ENCODE results near the gene DLGAP1. TPM values are rescaled to one million over a fixed set of nuclear protein-coding genes. Genes with fewer than 3 reads are reported as not detected.

Gene DLGAP1
- total RNA-seq, 3 donors from 2014 or later (not counting 1 experiment from before 2014, with no cell fraction given): not detected

- H3K27me3 Mint-ChIP-seq (ENCODE audit: low read depth in 2 of 2): peaks cover 0 to 3% of the 10 kb centered on the region in 2 donors
- no peaks in the 10 kb centered on the region for H3K4me1 Mint-ChIP-seq
- 48% methylated on average over 7 of the region's 8 CpGs for WGBS (ENCODE audit: insufficient coverage)
Observed at GRCh38 chr18:4004183-4004829, 450.8 kb downstream of the DLGAP1 start.

GRCh38 chr18:3998698-3999333 lies 456.3 kb downstream of the DLGAP1 start:
- intact Hi-C loops (cut with micrococcal nuclease): loop anchor here (10.0 kb wide), 1 partner anchor 714 kb away; no protein-coding TSS in a partner anchor
- Mint-ChIP-seq H3K4me3 (no peak overlapping the region), H3K9me3 (no peaks in the 10 kb centered on the region), H3K27ac (no peak overlapping the region), H3K36me3 (no peaks in the 10 kb centered on the region), H3K4me1 (no peaks in the 10 kb centered on the region), H3K27me3 (ENCODE audit: low read depth in 2 of 2) (peaks cover 0 to 3% of the 10 kb centered on the region in 2 donors)
- WGBS (ENCODE audit: insufficient coverage): 10% methylated on average over 3 of the region's 4 CpGs
- peak in 1 of 2 donors; percentile 34 for DNase-seq
- Histone ChIP-seq H3K27me3 (ENCODE audit: control insufficient read depth, insufficient read depth, low read length) (no peaks in the 10 kb centered on the region), H3K9me3 (ENCODE audit: control insufficient read depth, insufficient read depth, low read length) (no peaks in the 10 kb centered on the region), H3K4me1 (ENCODE audit: control insufficient read depth, insufficient read depth, low read length) (no peaks in the 10 kb centered on the region), H3K27ac (ENCODE audit: low read length) (no peak overlapping the region), H3K4me3 (ENCODE audit: low read length) (no peak overlapping the region), H3K36me3 (ENCODE audit: control insufficient read depth, insufficient read depth, low read length) (no peaks in the 10 kb centered on the region)
- peak; percentile 30 for TF ChIP-seq CTCF (IDR thresholded peaks at IDR 0.05)
- no peak for ATAC-seq

More at GRCh38 chr18:4004183-4004829, 450.8 kb downstream of the DLGAP1 start:
- no peaks in the 10 kb centered on the region for H3K36me3 ChIP-seq (ENCODE audit: control insufficient read depth, insufficient read depth, low read length)
- ATAC-seq (no peak), DNase-seq (no peak)
- intact Hi-C loops (cut with micrococcal nuclease): no loop called here
- no peak overlapping the region for H3K27ac ChIP-seq (ENCODE audit: low read length)
- no peak for TF ChIP-seq CTCF (IDR thresholded peaks at IDR 0.05)
- Mint-ChIP-seq H3K27ac (no peak overlapping the region), H3K9me3 (no peaks in the 10 kb centered on the region), H3K4me3 (no peak overlapping the region), H3K36me3 (no peaks in the 10 kb centered on the region)
- no peak overlapping the region for H3K4me3 ChIP-seq (ENCODE audit: low read length)
- H3K27me3 ChIP-seq (ENCODE audit: control insufficient read depth, insufficient read depth, low read length): no peaks in the 10 kb centered on the region
- H3K4me1 ChIP-seq (ENCODE audit: control insufficient read depth, insufficient read depth, low read length): no peaks in the 10 kb centered on the region
- H3K9me3 ChIP-seq (ENCODE audit: control insufficient read depth, insufficient read depth, low read length): no peaks in the 10 kb centered on the region

GRCh38 chr18:3995476-3996102 lies 459.5 kb downstream of the DLGAP1 start:
- Mint-ChIP-seq H3K9me3 (no peaks in the 10 kb centered on the region), H3K27ac (no peak overlapping the region), H3K36me3 (no peaks in the 10 kb centered on the region), H3K27me3 (ENCODE audit: low read depth in 2 of 2) (no peaks in the 10 kb centered on the region), H3K4me1 (no peaks in the 10 kb centered on the region), H3K4me3 (no peak overlapping the region)
- DNase-seq (peak in 1 of 2 donors; percentile 79), ATAC-seq (peak; percentile 57 to 86 (median 66))
- no peaks in the 10 kb centered on the region for H3K9me3 ChIP-seq (ENCODE audit: control insufficient read depth, insufficient read depth, low read length)
- H3K4me1 ChIP-seq (ENCODE audit: control insufficient read depth, insufficient read depth, low read length): no peaks in the 10 kb centered on the region
- no peaks in the 10 kb centered on the region for H3K36me3 ChIP-seq (ENCODE audit: control insufficient read depth, insufficient read depth, low read length)
- H3K4me3 ChIP-seq (ENCODE audit: low read length): no peak overlapping the region
- WGBS (ENCODE audit: insufficient coverage): 26% methylated on average over 6 of the region's 8 CpGs
- H3K27me3 ChIP-seq (ENCODE audit: control insufficient read depth, insufficient read depth, low read length): no peaks in the 10 kb centered on the region
- no peak overlapping the region for H3K27ac ChIP-seq (ENCODE audit: low read length)
- TF ChIP-seq CTCF (IDR thresholded peaks at IDR 0.05): peak; percentile 73
- intact Hi-C loops (cut with micrococcal nuclease): loop anchor here (2.0 to 10.0 kb wide), 2 partner anchors 225 to 711 kb away; no protein-coding TSS in a partner anchor
